HG03039 (cell line): ENCODE results near the gene TMEM185B.
"Not testable (repeated sequence)": the region's sequence is repeated elsewhere in the genome, so short reads cannot be mapped to it uniquely, and the experiment has no call there.

Experiments
- ATAC-seq: cut with Tn5 transposase; IDR thresholded peaks from one replicate; pipeline ENCODE4 v1.9.1; 2021; ENCODE audit warnings: mild to moderate bottlenecking, moderate library complexity; ENCODE audit not compliant: unreplicated experiment

Gene TMEM185B

DNA sequence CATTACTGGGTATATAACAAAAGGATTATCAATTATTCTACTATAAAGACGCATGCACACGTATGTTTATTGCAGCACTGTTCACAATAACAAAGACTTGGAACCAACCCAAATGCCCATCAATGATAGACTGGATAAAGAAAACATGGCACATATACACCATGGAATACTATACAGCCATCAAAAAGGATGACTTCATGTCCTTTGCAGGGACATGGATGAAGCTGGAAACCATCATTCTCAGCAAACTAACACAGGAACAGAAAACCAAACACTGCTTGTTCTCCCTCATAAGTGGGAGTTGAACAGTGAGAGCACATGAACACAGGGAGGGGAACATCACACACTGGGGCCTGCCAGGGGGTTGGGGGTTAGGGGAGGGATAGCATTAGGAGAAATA lies 12.0 kb upstream of the TMEM185B start:
- ATAC-seq = not testable (repeated sequence)

DNA sequence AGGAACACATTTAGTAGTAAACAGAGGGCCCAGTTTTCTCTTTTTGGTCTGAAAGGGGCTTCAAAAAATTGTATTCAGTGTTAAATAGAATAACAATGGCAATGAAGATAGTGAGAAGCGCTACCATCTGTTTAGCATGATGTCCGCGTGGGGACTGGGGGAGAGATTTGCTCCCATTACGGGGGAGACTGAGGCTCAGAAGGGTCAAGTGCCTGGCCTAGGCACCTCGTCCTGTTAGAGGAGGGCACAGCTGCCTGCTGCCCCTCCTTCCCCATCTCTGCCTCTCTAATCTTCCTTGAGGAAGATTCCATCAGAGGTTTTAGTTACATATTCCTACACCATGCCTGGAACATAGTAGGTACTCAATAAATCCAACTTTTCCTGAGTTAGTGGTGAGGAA lies 10.1 kb upstream of the TMEM185B start:
- no peak for ATAC-seq

DNA sequence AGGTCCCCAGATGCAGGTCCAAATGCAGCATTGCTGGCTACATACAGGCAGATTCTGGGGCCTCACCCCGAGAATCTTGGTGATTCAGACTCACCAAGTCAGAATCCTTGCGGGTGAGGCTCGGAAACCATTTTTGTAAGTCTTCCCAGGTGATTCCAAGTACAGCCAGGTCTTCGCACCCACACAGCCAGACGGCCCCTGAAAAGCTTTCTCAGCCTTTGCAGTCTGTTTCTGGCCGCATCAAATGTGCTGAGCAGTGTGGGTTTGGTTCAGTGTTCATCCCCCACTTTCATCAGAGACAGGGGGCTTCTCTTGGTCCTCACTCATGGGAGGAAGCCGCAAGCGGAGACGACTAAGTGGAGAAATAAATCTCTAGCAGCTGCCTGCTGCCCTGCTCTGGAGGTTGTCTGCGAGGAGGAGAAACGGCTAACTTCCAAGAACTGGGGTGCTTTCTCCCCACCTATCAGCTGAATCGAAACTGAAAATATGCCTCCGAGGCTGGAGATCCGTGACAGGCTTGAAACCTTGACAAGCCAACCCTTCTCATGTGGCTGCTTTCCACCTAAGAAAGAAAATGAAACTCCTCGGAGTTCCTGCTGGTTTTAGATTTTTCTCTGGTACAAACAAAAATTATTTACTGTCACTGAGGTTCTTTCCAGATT lies 8.9 kb upstream of the TMEM185B start:
- peak; percentile 79 for ATAC-seq

DNA sequence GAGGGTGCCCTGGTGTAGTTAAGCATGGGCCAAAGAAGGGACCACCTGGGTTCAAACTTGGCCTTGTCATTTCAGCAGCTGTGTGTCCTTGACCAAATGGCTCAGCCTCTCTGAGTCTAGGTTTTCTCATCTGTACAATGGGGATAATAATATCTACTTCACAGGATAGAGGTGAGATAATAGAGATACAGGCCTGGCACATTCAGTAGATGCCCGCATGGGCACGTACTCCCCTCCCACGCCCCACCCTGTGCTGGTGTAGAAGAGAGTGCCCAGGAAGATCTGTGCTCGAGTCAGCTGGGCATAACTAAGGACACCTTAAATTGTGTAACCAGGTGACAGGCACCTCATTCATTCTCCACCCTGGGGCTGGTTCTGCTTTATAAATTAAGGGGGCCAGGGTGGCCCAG lies 8.4 kb upstream of the TMEM185B start:
- ATAC-seq = peak; percentile 16

DNA sequence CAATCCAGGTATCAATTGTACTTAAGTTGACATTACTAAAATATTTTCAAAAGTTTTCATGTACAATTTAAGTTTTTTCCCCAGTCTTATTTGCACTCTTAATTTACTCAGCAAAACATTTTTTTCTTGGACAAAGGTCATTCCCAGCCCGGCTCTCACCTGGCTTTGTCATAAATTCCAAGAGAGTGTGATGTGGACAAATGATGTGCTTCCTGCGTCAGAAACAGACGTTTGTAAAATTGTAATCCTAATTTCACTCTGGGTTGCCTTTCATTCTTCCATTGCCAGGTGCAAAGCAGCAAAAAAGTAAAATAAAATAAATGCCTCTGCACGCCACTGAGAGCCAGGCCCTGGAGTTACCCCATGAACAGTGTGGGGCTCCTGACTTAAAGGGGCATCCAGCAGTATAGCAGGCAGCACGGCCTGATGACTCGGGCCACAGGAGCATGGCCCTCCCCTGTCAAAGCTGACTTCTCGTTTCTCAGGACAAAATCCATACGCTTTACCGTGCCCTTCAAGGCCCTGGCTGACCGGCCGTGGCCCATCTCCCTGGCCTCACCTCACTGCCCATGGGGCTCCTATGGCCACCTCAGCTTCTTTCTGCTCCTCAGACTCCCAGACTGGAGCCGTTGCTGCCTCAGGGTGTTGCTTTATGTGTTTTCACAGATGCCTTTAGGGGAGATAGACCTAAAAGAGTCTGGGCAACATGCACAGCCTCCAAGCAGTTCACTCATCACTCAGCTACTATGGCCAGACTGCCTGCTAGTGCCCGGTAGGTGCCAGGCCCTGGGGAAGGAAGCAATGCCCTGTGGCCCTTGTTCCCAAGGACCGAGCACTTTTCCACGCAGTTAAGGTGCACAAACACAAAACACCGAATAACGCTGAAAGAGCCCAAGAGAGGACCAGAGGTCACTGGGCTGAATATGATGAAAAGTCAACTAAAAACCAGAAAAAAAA lies 7.6 kb upstream of the TMEM185B start:
- ATAC-seq = no peak

DNA sequence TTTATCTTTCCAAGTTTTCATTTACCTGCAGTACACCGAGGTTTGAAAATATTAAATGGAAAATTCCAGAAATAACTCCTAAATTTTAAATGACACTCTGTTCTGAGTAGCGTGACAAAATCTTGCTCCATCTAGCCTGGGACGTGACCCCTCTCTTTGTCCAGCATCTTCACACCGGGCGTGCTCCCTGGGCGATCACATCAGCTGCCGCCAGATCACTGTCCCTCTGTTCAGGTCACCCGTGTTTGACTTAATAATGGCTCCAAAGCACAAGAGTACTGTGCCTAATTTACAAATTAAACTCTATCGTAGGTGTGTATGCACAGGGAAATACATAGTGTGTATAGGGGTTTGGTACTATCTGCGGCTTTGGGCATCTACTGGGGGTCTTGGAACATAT lies 6.1 kb upstream of the TMEM185B start:
- ATAC-seq = no peak

DNA sequence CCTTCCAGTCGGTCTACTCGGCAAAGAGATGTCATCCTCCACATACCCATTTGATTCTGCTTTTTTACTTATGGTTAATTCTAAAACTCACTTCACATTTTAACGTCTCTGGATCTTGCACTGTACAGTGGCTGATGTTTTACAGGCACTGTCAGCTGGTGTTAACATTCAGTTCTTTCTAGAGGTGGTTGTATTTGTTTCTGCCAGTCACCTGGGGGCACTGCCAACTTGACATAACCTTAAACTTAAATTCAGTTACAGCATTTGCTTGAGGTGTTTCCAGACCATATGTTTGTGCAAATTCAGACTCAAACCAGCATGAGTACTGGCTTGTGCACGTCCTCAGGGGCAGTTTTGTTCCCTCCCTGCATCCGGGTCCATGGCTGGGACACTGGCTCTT lies 5.3 kb upstream of the TMEM185B start:
- ATAC-seq = no peak

DNA sequence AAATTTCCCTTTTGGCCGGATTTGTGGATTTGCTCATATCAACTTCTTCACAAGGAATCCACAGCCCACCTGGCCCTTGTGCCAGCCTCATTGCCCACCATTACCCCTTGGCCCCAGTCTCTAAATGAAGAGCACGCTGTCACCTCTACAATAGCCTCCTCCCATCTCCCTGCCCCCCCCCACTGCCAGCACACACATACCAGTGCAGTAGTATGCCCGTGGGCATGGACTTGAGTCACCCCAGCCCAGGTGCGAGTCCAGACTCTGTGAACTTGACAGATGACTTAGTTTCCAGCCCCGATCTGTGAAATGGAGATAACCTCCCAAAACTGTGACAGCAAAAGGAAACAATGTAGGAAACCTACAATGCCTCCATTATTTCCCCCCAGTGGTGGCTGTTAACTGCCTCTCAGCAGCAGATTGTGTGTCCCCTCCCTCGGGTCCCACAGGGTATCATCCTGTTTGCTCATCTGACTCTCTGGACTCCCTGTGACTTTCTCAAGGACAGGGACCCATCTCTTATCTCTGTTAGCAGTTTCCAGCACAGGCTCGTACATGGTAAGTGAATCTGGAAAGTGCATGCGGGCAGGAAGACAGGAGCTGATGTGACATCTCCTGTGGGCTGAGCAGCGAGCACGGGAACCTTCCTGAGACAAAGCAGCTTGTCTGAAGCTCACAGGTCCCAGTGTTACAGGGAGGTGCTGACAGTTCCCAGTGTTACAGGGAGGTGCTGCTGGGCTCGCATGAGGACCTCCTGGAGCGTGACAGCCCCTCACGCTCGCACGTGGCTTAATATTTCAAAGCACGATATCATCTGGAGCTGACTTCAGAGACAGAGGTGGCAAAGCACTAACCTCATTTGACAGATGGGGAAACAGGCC lies 4.2 kb upstream of the TMEM185B start:
- no peak for ATAC-seq

DNA sequence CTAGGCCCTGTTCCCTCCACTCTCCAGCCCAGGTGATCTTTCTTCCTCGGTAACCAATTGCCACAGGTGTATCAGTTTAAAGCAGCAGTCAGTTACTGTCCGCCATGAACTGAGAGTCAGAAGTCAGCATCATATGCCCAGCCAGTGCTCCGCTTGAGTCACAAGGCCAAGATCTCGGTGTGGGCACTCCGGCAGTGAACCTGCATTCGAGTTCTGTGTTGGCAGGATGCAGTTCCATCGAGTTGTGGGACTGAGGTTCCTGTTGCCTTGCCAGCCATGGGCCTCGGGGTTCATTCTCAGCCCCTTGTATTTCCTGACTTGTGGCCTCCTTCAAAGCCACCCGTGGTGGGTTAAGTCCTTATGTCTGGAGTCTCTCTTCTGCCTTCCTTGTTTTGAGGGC lies 3.1 kb upstream of the TMEM185B start:
- no peak for ATAC-seq

DNA sequence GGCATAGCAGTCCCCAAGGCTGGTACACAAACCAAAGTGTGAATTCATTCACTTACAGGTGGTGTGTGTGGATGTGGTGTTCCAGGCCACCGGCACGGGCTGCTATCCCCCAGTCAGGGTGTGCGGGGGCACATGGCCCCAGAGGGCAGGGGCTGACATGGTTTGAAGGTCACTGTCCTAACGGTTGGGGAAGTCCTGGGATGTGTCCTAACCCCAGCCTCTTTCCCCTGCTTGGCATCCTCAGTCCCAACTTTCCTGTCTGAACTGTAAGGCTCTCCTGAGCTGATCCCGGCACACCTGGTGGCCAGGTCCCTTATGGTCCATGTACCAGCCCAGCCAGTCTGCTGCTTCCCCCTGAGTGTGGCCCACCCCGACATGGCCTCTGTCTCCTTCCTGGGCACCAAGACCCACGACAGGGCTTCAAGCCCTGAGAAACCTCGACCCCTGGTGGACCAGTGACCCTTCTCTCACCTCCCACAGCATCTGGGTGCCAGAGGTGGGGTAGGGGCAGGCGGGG lies 2.4 kb upstream of the TMEM185B start:
- ATAC-seq = no peak

DNA sequence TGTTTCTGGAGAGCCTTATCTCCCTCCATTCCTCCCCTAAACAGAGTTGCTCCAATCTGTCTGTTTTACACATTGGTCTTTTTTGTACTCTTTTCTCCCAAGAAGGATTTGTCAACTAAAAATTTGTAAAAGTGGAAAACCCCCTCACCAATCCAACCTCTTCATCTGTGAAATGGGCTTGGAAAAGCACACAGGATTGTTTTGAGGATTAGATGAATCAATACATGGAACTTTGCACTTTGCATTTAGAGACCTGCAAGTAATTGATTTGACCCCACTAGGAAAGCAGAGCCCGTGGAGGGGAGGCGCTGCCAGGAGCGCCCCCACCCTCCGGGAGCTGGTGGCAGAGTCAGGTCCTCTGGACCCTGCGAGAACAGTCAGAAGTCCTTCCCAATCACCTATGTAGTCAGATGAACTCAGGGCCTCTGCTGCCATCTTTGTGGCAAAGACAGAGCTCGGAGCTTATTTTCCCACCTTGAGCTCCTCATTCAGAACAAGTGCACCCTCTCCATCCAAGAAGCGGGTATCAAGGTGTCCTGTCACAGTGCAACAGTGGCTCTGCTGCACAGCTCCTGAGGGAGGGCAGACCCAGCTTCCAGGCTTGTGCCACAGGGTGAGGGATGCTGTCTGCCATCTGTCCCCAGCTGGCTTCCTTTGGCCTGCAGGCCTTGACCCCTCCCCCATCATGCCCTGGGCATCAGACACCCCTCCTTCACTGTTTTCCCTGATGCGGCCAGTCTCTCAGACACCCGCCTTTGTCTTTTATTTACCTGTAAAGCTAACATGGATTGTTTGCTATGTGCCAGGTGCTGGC lies 1.7 kb upstream of the TMEM185B start:
- ATAC-seq = no peak

DNA sequence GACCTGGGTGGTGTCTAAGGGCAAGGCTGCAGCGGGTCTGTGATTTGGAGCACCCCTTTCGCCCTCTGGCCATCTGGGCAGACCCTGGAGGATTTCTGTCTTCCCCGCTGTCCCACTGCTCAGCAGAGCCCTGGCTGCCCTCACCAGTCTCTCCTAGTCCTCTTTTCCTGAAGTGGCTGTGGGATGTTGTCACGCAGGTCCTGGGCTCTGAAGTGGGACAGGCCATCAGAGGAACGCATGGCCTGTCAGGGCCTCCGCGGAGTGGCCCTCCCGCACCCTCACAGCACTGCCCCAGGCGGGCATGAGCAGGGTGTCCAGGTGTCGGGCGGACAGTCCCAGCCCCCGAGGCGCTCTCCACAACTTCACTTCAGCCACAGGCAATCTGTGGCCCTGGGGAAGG lies 1.1 kb upstream of the TMEM185B start:
- ATAC-seq = no peak

DNA sequence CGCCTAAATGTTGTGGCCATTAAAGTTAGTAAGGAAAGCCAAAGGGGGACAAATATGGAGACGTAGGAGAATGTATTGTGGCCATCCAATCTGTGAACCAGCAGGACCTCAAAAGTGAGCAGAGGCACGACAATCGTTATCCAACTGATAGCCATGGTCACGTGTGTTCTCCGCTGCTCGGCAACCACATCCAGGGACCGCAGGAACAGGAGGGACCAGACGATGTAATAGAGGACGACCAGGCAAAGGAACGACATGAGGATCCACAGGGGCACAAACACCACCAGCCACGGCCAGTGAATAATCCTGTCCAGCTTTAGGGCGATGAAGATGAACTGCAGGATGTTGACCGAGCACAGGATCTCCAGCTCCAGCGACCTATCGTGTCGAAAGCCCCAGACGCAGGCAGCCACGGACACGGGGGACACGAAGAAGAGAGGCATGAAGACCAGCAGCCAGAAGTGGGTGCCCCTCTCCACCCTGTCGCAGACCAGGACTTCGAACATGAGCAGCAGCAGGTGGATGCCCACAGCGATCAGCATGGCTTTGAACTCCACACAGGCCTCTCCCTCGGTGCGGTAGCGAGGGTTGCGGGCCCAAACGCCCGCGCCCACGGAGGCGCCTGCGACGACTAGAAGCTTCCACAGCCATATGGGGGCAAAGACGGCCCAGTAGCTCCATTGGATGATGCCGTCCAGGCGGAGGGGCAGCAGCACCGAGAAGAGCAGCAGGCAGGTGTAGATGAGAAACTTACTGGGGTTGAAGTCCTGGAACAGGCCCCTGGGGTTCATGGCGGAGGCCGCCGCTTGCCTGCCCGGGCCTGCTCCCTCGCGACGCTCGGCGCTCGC lies 790 bp downstream of the TMEM185B start:
- no peak for ATAC-seq

DNA sequence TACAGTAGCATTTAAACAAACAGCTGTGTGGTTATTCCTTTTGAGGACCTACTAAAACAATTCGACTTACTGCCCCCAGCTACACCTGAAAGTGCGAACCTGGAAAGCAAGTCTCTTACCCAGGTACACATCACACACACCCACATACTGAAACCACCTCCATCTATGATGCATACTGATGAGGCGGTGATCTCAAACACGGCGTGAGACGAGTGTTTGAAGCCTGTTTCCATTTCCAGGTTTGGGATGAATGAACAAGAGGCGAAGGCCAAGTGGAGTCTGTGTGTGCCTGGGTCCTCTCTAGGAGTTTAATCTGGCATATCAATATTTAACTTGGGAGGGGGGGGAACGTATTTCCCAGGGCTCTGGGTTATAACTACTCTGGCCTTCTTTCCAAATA lies 1.6 kb downstream of the TMEM185B start:
- no peak for ATAC-seq

DNA sequence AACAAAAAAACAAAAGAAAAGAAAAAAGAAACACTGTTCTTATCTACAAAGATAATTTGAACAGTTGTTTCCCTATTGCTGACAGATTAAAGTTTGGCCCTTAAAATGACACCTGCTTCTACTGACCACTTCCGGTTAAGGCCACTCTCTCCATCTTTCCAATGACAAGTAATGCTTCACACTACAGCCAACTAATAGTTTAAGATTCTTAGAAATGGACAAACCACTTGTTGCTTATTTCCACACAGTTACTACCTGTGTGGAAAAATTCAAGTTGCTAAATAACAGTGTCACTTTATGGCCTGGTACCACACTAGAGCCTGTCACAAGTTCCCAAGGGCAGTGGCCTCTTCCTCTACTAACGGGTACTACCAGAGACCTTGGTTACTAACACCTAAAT lies 2.4 kb downstream of the TMEM185B start:
- no peak for ATAC-seq

DNA sequence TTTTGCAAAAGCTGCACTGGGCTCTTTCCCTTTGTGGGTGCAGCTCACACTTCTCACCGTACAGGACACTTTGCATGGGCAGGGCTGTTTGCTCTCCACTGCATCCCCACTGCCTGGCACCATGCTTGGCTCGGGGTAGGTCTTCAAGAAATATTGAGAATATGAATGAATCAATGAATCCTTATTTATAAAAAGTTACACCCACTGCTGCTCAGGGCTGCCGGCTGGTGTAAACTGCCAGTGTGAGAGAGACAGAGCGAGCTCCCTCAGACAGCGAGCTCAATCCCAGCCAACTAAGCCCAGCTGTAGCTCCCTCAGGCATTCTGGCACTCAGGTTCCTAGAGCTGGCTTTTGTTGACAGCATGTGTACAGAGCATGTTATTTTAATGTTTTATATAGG lies 3.4 kb downstream of the TMEM185B start:
- ATAC-seq = no peak

DNA sequence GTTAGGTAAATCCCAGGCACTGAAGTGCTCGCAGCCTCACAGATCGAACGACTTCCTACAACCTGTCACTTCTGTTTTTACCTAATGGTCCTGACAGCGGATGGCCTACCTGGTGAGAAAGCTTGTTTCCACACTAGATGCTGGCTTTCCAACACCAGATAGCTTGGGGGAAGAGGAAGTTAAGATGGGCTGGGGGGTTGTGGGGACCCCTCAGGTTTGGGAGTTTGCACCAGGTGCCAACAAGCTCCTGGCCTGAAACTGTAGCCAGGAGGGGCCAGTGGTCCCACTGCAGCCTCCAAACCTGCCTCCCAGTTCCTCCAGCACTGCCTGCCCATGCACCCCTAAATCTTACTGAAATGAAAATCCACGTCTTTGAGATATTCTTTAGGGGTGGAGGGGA lies 3.9 kb downstream of the TMEM185B start:
- no peak for ATAC-seq

DNA sequence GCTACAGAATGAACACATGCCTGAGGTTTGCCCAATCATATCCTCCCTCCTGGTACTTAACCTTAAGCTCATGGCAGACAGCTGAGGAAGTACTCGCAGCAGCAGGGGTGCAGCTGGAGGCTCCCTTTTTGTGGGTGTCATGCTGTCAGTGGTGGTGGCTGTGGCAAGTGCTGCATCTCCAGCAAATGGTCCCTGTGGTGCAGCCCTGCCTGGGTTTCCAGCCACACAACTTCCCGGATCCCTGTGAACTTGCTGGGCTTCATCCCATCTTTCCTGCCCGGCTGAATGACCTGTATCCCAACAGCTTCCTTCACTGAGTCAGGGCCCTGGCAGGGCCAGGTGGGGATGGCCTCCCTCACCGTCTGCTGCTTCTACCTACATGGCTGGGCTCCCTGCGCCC lies 5.0 kb downstream of the TMEM185B start:
- ATAC-seq = no peak

DNA sequence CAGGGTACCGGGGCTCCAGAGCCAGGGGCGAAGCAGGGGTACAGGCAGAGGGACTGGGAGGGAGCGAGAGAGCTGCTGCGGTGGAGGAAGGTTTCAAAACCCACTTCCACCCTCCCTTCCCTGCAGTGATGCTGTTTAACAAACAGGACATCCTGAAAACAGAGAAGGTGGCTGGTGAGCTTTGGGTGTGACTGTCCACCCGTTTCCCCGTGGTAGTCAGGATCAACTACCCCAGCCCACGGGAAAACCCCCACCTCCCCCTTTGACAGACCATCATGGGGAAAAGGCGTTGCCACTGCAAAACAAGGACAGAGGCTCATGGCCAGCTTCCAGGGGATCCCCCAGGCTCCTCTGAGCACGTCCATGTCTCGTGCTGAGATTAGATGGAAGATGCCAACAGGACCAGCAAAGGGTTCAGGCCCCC lies 12.9 kb downstream of the TMEM185B start:
- ATAC-seq = no peak
